HG03064 (cell line): ENCODE results near the gene CSTF1.
"Not testable (repeated sequence)": the region's sequence is repeated elsewhere in the genome, so short reads cannot be mapped to it uniquely, and the experiment has no call there.

Experiments
- ATAC-seq: cut with Tn5 transposase; IDR thresholded peaks from one replicate; pipeline ENCODE4 v1.9.1; 2021; ENCODE audit warnings: low read depth; ENCODE audit not compliant: unreplicated experiment

Gene CSTF1

GRCh38 chr20:56403465-56403864 is 11.0 kb downstream of the CSTF1 start:
- no peak for ATAC-seq

GRCh38 chr20:56405356-56405755 is 12.9 kb downstream of the CSTF1 start:
- not testable (repeated sequence) for ATAC-seq

GRCh38 chr20:56406910-56407309 is 14.5 kb downstream of the CSTF1 start:
- ATAC-seq: no peak

GRCh38 chr20:56409521-56409920 is 17.1 kb downstream of the CSTF1 start:
- ATAC-seq: no peak

- ATAC-seq: no peak
Observed at GRCh38 chr20:56409956-56410355, 17.5 kb downstream of the CSTF1 start.

GRCh38 chr20:56411287-56411686 is 18.8 kb downstream of the CSTF1 start:
- not testable (repeated sequence) for ATAC-seq

GRCh38 chr20:56411759-56412472 is 19.5 kb downstream of the CSTF1 start, which contains the start of gene CASS4:
Gene CASS4, plus strand, starts transcription at chr20:56412260. Its CDS starts 199 bp downstream, at chr20:56412459.
- ATAC-seq: no peak

- no peak for ATAC-seq
Observed at GRCh38 chr20:56412473-56412790, 20.0 kb downstream of the CSTF1 start.

- no peak for ATAC-seq
Observed at GRCh38 chr20:56412949-56413348, 20.5 kb downstream of the CSTF1 start.

GRCh38 chr20:56414842-56415765 is 22.7 kb downstream of the CSTF1 start:
- ATAC-seq: no peak

GRCh38 chr20:56417402-56417801 is 25.0 kb downstream of the CSTF1 start:
- ATAC-seq: no peak

GRCh38 chr20:56417911-56418310 is 25.5 kb downstream of the CSTF1 start:
- ATAC-seq: no peak

GRCh38 chr20:56418385-56418861 is 26.0 kb downstream of the CSTF1 start:
- no peak for ATAC-seq

- no peak for ATAC-seq
Observed at GRCh38 chr20:56420028-56420427, 27.6 kb downstream of the CSTF1 start.

- ATAC-seq: no peak
Observed at GRCh38 chr20:56420940-56421688, 28.7 kb downstream of the CSTF1 start.

- no peak for ATAC-seq
Observed at GRCh38 chr20:56422076-56422823, 29.8 kb downstream of the CSTF1 start.

- no peak for ATAC-seq
Observed at GRCh38 chr20:56422824-56423189, 30.4 kb downstream of the CSTF1 start.

GRCh38 chr20:56423211-56423610 is 30.8 kb downstream of the CSTF1 start:
- no peak for ATAC-seq

- ATAC-seq: no peak
Observed at GRCh38 chr20:56423886-56424285, 31.4 kb downstream of the CSTF1 start.

GRCh38 chr20:56424931-56425330 is 32.5 kb downstream of the CSTF1 start:
- no peak for ATAC-seq
